ENCODE measurements around the gene EXOC3L1.

- no peak for TF ChIP-seq GATA3 (IDR thresholded peaks at IDR 0.05; ENCODE audit: low read depth, low read length)
- TF ChIP-seq GATA2 (IDR thresholded peaks at IDR 0.05; ENCODE audit: low read depth, low read length), result no peak
These were observed 20.9 kb downstream of the EXOC3L1 start for GRCh38 chr16:67169011-67169451.
